ENCODE data around the gene GMPPB. TPM values are rescaled to one million over a fixed set of nuclear protein-coding genes. Genes with fewer than 3 reads are reported as not detected.

Gene GMPPB
- total and polyA plus RNA-seq, 2 of the 8 experiments (the other 6 are each of a cell fraction or from before 2014, with no cell fraction given) = 20.9 to 23.9 TPM

DNA sequence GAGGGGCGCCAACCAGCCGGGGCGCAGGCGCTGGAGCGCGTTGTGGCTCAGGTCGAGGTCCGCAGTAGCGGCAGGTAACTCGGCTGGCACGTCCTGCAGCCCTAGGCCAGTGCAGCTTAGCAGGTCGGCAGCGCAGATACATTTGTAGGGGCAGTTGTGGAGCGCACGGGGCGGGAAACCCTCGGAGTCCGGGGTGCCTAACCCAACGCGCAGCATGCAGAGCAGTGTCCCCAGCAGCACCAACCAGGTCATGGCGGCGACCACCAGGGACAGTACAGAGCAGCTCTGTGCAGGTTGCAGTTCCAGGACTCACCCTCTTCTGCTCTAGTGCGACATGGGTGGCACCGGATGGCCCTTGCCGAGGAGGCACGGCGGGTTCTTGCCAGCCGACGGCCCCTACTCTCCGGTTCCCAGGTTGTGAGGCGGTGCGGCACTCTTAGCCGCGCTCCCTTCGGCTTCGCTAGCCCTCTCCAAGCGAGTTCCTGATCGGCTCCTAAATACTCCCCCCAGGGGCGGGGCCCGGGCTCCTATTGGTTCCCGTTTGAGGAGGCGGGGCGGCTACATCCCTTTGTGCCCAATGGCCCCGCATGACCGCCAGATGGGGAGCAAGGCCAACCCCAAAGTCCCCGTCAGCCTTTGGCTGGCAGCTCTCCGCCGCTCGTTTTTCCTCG is 4.4 kb downstream of the GMPPB start, which contains the start of gene AMIGO3 (continued):
- TF ChIP-seq MAFK (IDR thresholded peaks at IDR 0.05; ENCODE audit: low read depth, low read length) (no peak), KDM4A (IDR thresholded peaks at IDR 0.05; ENCODE audit: low read depth, low read length, severe bottlenecking) (peak; percentile 31), MAX (IDR thresholded peaks at IDR 0.05) (peak; percentile 5; the same call in 1 of the 2 replicates), TCF12 (IDR thresholded peaks at IDR 0.05; ENCODE audit: low read depth, low read length) (no peak), BRCA1 (IDR thresholded peaks at IDR 0.05; ENCODE audit: low read depth, low read length) (no peak), YY1 (IDR thresholded peaks at IDR 0.05; ENCODE audit: low read depth, low read length) (0 out of 2 replicates have a peak, but pooled peaks have one; percentile 52), TAF1 (IDR thresholded peaks at IDR 0.05; ENCODE audit: low read depth, low read length) (peak; percentile 74; the same call in 1 of the 2 replicates)
- TF ChIP-seq, protein P1, sequence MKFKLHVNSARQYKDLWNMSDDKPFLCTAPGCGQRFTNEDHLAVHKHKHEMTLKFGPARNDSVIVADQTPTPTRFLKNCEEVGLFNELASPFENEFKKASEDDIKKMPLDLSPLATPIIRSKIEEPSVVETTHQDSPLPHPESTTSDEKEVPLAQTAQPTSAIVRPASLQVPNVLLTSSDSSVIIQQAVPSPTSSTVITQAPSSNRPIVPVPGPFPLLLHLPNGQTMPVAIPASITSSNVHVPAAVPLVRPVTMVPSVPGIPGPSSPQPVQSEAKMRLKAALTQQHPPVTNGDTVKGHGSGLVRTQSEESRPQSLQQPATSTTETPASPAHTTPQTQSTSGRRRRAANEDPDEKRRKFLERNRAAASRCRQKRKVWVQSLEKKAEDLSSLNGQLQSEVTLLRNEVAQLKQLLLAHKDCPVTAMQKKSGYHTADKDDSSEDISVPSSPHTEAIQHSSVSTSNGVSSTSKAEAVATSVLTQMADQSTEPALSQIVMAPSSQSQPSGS (IDR thresholded peaks at IDR 0.05; ENCODE audit: low read length) = 0 out of 2 replicates have a peak, but pooled peaks have one; percentile 28

All from H1 (cell line).